GM12864 (cell line): ENCODE results near the gene LRP11.
"Not testable (repeated sequence)": the region's sequence is repeated elsewhere in the genome, so short reads cannot be mapped to it uniquely, and the experiment has no call there.

ENCODE experiments used
- DNase-seq: peaks from one replicate; pipeline ENCODE4 v3.0.0-alpha.2; 2011; ENCODE audit warnings: low read depth
- H3K4me3 ChIP-seq: 2 replicates; pipeline ENCODE4 v1.5.1; 2011; ENCODE audit warnings: mild to moderate bottlenecking, low read depth, low read length, control low read depth
- CTCF ChIP-seq: IDR thresholded peaks from 2 replicates; pipeline ENCODE4 v1.5.1; 2011; ENCODE audit warnings: low read depth, mild to moderate bottlenecking, moderate library complexity, low read length, control low read depth, inconsistent platforms; ENCODE audit errors: missing control alignments

The LRP11 gene

GRCh38 chr6:149855040-149855654, 9.0 kb downstream of the LRP11 start:
- H3K4me3 ChIP-seq: no peak overlapping the region
- DNase-seq: no peak
- TF ChIP-seq CTCF: no peak

GRCh38 chr6:149854532-149854931, 9.6 kb downstream of the LRP11 start:
- no peak for DNase-seq
- no peak overlapping the region for H3K4me3 ChIP-seq
- TF ChIP-seq CTCF: no peak

GRCh38 chr6:149854017-149854416, 10.1 kb downstream of the LRP11 start:
- not testable (repeated sequence) for H3K4me3 ChIP-seq, DNase-seq

GRCh38 chr6:149852881-149853280, 11.3 kb downstream of the LRP11 start:
- no peak overlapping the region for H3K4me3 ChIP-seq
- DNase-seq: no peak
- no peak for TF ChIP-seq CTCF

- DNase-seq: no peak
- H3K4me3 ChIP-seq: no peak overlapping the region
- TF ChIP-seq CTCF: no peak
These were observed 12.0 kb downstream of the LRP11 start for GRCh38 chr6:149852180-149852579.

GRCh38 chr6:149851461-149852110, 12.6 kb downstream of the LRP11 start:
- DNase-seq: no peak
- TF ChIP-seq CTCF: no peak
- H3K4me3 ChIP-seq: no peak overlapping the region

GRCh38 chr6:149848343-149848742, 15.8 kb downstream of the LRP11 start:
- not testable (repeated sequence) for H3K4me3 ChIP-seq, DNase-seq

GRCh38 chr6:149847939-149848267, 16.3 kb downstream of the LRP11 start:
- no peak for TF ChIP-seq CTCF
- no peak for DNase-seq
- H3K4me3 ChIP-seq: no peak overlapping the region
